SK-N-SH (cell line): ENCODE results near the gene APLP1. TPM values are rescaled to one million over a fixed set of nuclear protein-coding genes. Genes with fewer than 3 reads are reported as not detected.

Experiments
- CTCF ChIA-PET: fragments of 300-600, 350-600 bp; formaldehyde crosslinking; extraction: SDS; loops from one replicate; lab custom pipeline; 2021; lab: Yijun Ruan, JAX
- POLR2A ChIA-PET: fragments of 350-600 bp; sonication (Branson Sonifier 250); formaldehyde crosslinking; extraction: SDS; loops from one replicate; lab custom pipeline; 2020; ENCODE audit warnings: antibody characterized with exemption, inconsistent platforms; lab: Yijun Ruan, JAX
- DNase-seq: peaks from one replicate; pipeline ENCODE4 v3.0.0; 2012
- H2AFZ ChIP-seq: fragments of 200-600 bp; sonication (generic); 2 replicates; pipeline ENCODE4 v1.8.1; 2016; ENCODE audit warnings: antibody characterized with exemption, mild to moderate bottlenecking, low read depth
- H3F3A ChIP-seq: fragments of 200-600 bp; sonication (generic); replicated peaks from 2 replicates; pipeline ENCODE3; 2016; ENCODE audit warnings: antibody characterized with exemption, mild to moderate bottlenecking; ENCODE audit not compliant: insufficient read depth
- H3K27ac ChIP-seq, 2 experiments: fragments of 200-500 bp in 1 of 2; fragments of 200-600 bp in 1 of 2; sonication (Bioruptor generic) in 1 of 2; sonication (generic), shearing (Covaris generic) in 1 of 2; 2 replicates each; pipeline versions ENCODE4 v1.5.1 to v1.6.1; 2014 to 2016; ENCODE audit warnings: low read depth in 2 of 2, inconsistent platforms in 1 of 2, low read length in 1 of 2, mild to moderate bottlenecking in 1 of 2, mixed read lengths in 1 of 2
- H3K27me3 ChIP-seq: fragments of 200-600 bp; sonication (generic), shearing (Covaris generic); 2 replicates; pipeline ENCODE4 v1.6.1; 2016; ENCODE audit warnings: mixed run types; ENCODE audit not compliant: insufficient read depth
- H3K36me3 ChIP-seq, 2 experiments: fragments of 200-500 bp in 1 of 2; fragments of 200-600 bp in 1 of 2; sonication (Bioruptor generic) in 1 of 2; sonication (generic) in 1 of 2; replicated peaks in 1 of 2; 2 replicates each; pipeline versions ENCODE3 to v1.5.1; 2014 to 2016; ENCODE audit warnings: low read length in 1 of 2, mild to moderate bottlenecking in 1 of 2; ENCODE audit not compliant: insufficient read depth in 2 of 2, control insufficient read depth in 1 of 2
- H3K4me1 ChIP-seq, 2 experiments: fragments of 200-500 bp in 1 of 2; fragments of 200-600 bp in 1 of 2; sonication (Bioruptor generic) in 1 of 2; sonication (generic), shearing (Covaris generic) in 1 of 2; 2 replicates each; pipeline versions ENCODE4 v1.5.1 to v1.6.1; 2014 to 2016; ENCODE audit warnings: low read depth in 1 of 2, low read length in 1 of 2, mixed run types in 1 of 2; ENCODE audit not compliant: insufficient read depth in 2 of 2, control insufficient read depth in 1 of 2
- H3K4me2 ChIP-seq: fragments of 200-600 bp; sonication (generic), shearing (Covaris generic); 2 replicates; pipeline ENCODE4 v1.6.1; 2017; ENCODE audit warnings: mixed run types
- H3K4me3 ChIP-seq, 2 experiments: fragments of 200-500 bp in 1 of 2; fragments of 200-600 bp in 1 of 2; sonication (Bioruptor generic) in 1 of 2; sonication (generic), shearing (Covaris generic) in 1 of 2; 2 replicates each; pipeline versions ENCODE4 v1.5.1 to v1.8.1; 2014 to 2016; ENCODE audit warnings: low read depth in 2 of 2, inconsistent platforms in 1 of 2, low read length in 1 of 2, mild to moderate bottlenecking in 1 of 2, mixed read lengths in 1 of 2, moderate library complexity in 1 of 2
- H3K79me2 ChIP-seq: fragments of 200-600 bp; sonication (generic); 2 replicates; pipeline ENCODE4 v1.8.1; 2017; ENCODE audit warnings: mild to moderate bottlenecking; ENCODE audit not compliant: insufficient read depth
- H3K9ac ChIP-seq: fragments of 200-600 bp; sonication (generic); 2 replicates; pipeline ENCODE4 v1.6.1; 2017; ENCODE audit warnings: mixed run types
- H3K9me2 ChIP-seq: fragments of 200-600 bp; sonication (generic); 2 replicates; pipeline ENCODE4 v1.6.1; 2017; ENCODE audit warnings: mixed run types
- H3K9me3 ChIP-seq: fragments of 200-600 bp; sonication (generic); 2 replicates; pipeline ENCODE4 v1.6.1; 2017; ENCODE audit warnings: mixed run types, mild to moderate bottlenecking, moderate library complexity
- H4K20me1 ChIP-seq: fragments of 200-600 bp; sonication (generic); 2 replicates; pipeline ENCODE4 v1.6.1; 2017; ENCODE audit warnings: mild to moderate bottlenecking, mixed run types; ENCODE audit not compliant: insufficient read depth
- CTCF ChIP-seq: fragments of 200-600 bp; sonication (generic); IDR thresholded peaks from 2 replicates; pipeline ENCODE4 v1.6.1; 2017; ENCODE audit warnings: antibody characterized with exemption, mild to moderate bottlenecking, moderate library complexity
- EP300 ChIP-seq, 2 experiments: IDR thresholded peaks; 2 replicates each; pipeline versions ENCODE4 v1.4.0 to v1.6.1; 2012; ENCODE audit warnings: borderline replicate concordance in 1 of 2, low read depth in 1 of 2, low read length in 1 of 2
- FOSL2 ChIP-seq: IDR thresholded peaks from 2 replicates; pipeline ENCODE4 v1.4.0; 2012; ENCODE audit warnings: low read depth, mild to moderate bottlenecking, moderate library complexity, borderline replicate concordance
- GABPA ChIP-seq: IDR thresholded peaks from 2 replicates; pipeline ENCODE4 v1.4.0; 2012; ENCODE audit warnings: low read depth, mild to moderate bottlenecking
- IRF3 ChIP-seq: fragments of 150-350 bp; IDR thresholded peaks from 2 replicates; pipeline ENCODE4 v1.6.1; 2016; ENCODE audit warnings: mild to moderate bottlenecking, low read depth, low read length
- NRF1 ChIP-seq: IDR thresholded peaks from 2 replicates; pipeline ENCODE4 v1.6.1; 2012; ENCODE audit warnings: low read depth, mild to moderate bottlenecking, low read length
- RAD21 ChIP-seq: IDR thresholded peaks from 2 replicates; pipeline ENCODE4 v1.6.1; 2012; ENCODE audit warnings: mild to moderate bottlenecking, low read length
- REST ChIP-seq: IDR thresholded peaks from 2 replicates; pipeline ENCODE4 v1.6.1; 2012; ENCODE audit warnings: mild to moderate bottlenecking, low read depth, low read length, moderate library complexity
- TCF12 ChIP-seq: IDR thresholded peaks from 2 replicates; pipeline ENCODE4 v1.4.0; 2012
- TEAD4 ChIP-seq: IDR thresholded peaks from 2 replicates; pipeline ENCODE4 v1.4.0; 2012; ENCODE audit warnings: mild to moderate bottlenecking, borderline replicate concordance; ENCODE audit not compliant: insufficient read depth
- WGBS: methylation state at CpG from one replicate; pipeline ENCODE4 v1.1.6; 2017; ENCODE audit warnings: low lambda C conversion rate; 5-methylcytosine and 5-hydroxymethylcytosine counted together
- polyA plus RNA-seq, 3 experiments: library from polyadenylated mRNA; depleted of rRNA; stranded (reverse); fragments of >200 nt; gene quantifications; 2 replicates each; pipeline ENCODE4 v1.2.3, GENCODE V29; 2012

Gene APLP1
- polyA plus RNA-seq, 1 of the 3 experiments (the other 2 are of a cell fraction) = 66.7 TPM

GRCh38 chr19:35851213-35852028 is 17.0 kb upstream of the APLP1 start:
- no peak overlapping the region for H2AFZ ChIP-seq

More at GRCh38 chr19:35851213-35852028, 17.0 kb upstream of the APLP1 start:
- ChIA-PET POLR2A (no interaction called here), CTCF (interaction anchor here (1.0 to 1.9 kb wide), 4 partner anchors 8 to 17 kb away, joined by 4 to 5 read pairs (median 4); no protein-coding TSS in a partner anchor)
- H3K9me2 ChIP-seq = no peaks in the 10 kb centered on the region
- H4K20me1 ChIP-seq = no peaks in the 10 kb centered on the region
- H3K4me1 ChIP-seq = peaks cover 0 to 6% of the 10 kb centered on the region in 2 experiments; a peak in 1 of 4 replicates
- peak; percentile 66 for DNase-seq
- 56% methylated on average over 21 of the region's 32 CpGs for WGBS
- no peak overlapping the region for H3K4me2 ChIP-seq
- peaks cover 29% of the 10 kb centered on the region for H3K27me3 ChIP-seq
- no peaks in the 10 kb centered on the region for H3K79me2 ChIP-seq
- H3F3A ChIP-seq = no peaks in the 10 kb centered on the region
- no peak overlapping the region for H3K9ac ChIP-seq
- no peak for TF ChIP-seq FOSL2
- no peak for TF ChIP-seq REST
- TF ChIP-seq IRF3 = no peak
- TF ChIP-seq GABPA = no peak
- no peak for TF ChIP-seq NRF1
- peak; percentile 17; the same call in 1 of the 2 replicates for TF ChIP-seq CTCF
- TF ChIP-seq EP300 (IDR thresholded peaks at IDR 0.05; ENCODE audit: borderline replicate concordance in 1 of 2, low read depth in 1 of 2, low read length in 1 of 2) = no peak
- no peak for TF ChIP-seq TEAD4
- peak; percentile 33; the same call in 1 of the 2 replicates for TF ChIP-seq RAD21
- TF ChIP-seq TCF12 = no peak
- no peak overlapping the region for H3K4me3 ChIP-seq
- H3K36me3 ChIP-seq = no peaks in the 10 kb centered on the region
- no peaks in the 10 kb centered on the region for H3K9me3 ChIP-seq
- no peak overlapping the region for H3K27ac ChIP-seq
